Cardiac fibroblast (primary cell): ENCODE measurements around the gene PLPP7.

ENCODE experiments used
- DNase-seq, 2 donors: peaks; one replicate each; pipeline versions ENCODE4 v3.0.0 to v3.0.0-alpha.2; 2010; ENCODE audit warnings: low read depth in 2 of 2
- H3K4me3 ChIP-seq, 2 donors: replicated peaks in 1 of 2; 1 replicate in 1 of 2; 2 replicates in 1 of 2; pipeline ENCODE4 v1.5.1; 2011; ENCODE audit warnings: low read depth in 2 of 2, low read length in 2 of 2, mild to moderate bottlenecking in 2 of 2, moderate library complexity in 1 of 2
- CTCF ChIP-seq: IDR thresholded peaks from one replicate; pipeline ENCODE4 v1.5.1; 2011; ENCODE audit warnings: low read depth, mild to moderate bottlenecking, low read length, inconsistent platforms

PLPP7 gene

DNA sequence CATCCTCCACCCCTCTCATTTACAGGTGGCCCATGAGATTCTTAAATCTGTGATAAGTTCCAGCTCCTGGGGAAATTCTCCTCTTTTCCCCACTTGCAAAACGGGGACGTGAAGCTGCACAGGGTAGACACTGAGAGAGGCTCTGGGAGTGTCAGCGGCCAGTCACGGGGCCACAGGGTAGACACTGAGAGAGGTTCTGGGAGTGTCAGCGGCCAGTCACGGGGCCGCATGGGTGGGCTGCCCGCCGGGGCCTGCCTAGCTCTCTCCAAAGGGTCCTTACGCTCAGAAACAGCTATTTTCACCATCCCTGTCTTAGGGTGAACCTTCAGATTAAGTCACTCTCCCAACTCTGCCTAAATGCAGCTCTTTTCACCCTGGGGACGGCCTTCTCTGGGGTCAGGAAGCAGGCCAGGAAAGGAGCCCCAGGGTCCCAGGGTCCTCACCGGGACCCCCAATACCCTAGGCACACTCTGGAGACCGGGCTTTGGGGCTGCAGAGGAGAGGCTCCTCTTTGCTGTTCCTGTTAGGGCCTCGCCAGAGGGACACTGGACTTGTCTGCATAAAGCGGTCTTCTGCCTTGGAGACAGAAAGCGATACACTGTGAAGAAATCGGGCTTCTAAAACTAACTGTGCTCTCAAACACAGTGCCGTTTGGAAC lies 14.7 kb upstream of the PLPP7 start:
- DNase-seq: peak in 1 of 2 donors; percentile 23
- peak overlapping the region in 1 of 2 donors; percentile 19 for H3K4me3 ChIP-seq
- TF ChIP-seq CTCF: no peak

DNA sequence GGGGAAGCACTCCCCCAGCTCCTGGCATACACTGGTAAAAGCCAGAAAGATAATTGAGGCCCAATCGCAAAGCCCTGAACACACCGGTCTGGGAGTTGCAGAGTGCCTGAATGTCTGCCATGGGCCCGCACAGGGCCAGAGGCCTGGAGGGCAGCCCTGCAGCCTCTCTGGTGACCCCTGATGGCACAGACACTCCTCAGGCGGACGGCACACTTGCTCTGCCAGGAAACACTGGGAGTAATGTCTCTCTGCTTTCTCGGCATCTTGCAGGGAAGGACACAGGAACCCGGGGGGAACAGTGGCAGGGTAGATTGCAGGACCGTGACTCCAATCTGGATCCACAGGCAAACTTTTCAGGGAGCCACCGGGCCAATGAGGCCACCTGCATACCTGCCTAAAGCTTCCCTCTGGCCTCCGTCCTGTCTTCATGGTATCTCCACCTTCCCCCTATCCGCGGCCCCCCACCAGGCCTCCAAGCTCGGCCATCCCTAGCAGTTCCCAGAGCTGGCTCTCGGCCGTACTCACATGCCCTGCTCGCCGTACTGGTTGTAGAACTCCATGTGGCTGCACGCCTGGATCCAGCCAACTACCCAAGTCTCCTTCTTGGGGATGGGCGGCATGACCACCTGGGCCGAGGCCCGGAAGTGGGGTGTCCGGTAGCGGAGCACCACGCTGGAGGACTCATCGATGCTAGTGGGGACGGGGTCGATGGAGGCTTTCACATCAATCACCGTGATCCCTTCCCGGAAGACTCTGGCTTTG lies 14.0 kb upstream of the PLPP7 start:
- DNase-seq: no peak
- TF ChIP-seq CTCF: peak; percentile 4
- peak overlapping the region; percentile 14 to 15 for H3K4me3 ChIP-seq

DNA sequence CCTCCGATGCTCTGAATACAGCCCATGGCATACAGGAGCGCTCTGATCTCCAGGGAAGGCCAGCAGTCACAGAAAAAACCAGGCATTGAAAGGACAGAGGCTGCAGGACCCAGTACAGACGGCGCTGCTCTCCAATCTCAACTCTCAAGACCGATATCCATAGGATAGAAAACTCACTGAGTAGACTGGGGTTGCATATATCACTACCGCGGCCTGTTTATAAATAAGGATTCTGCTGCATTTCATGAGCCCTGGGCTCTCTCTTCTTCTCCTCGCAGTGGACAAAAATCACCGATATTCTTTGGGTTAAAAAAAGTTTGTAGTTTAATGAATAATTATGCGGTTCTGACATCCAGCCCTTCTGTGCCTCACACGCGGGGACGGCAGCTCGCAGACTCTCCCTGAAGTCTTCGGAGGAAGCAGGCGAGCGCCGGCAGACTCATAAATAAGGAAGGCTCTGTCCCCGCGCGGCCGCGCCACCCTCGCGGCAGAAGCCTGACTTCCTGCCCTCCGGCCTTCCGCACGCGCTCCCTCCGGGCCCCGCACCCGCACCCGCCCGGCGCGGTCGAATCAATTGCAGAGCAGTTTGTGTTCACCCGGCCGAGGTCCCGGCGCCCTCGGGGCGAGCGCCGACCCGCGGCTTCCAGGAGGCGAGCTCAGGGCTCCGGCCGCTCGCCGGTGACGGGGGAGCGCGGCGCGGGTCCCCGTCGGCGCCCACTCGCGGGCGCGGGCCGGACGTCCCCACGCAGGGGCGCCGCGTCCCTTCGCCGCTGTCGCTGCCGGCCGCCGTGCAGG lies 13.2 kb upstream of the PLPP7 start, which contains the start of gene FAM78A:
Gene FAM78A (minus strand): TSS at position 417 of the 795 bp plus-strand sequence. CDS start 331 bp downstream, at position 86.
- DNase-seq: peak in 1 of 2 donors; percentile 19
- TF ChIP-seq CTCF: no peak
- H3K4me3 ChIP-seq: peak within 1 kb of the TSS; percentile 15 to 41

- peak overlapping the region in 1 of 2 donors; percentile 41 for H3K4me3 ChIP-seq
- no peak for TF ChIP-seq CTCF
- DNase-seq: no peak
Observed at GRCh38 chr9:131276891-131277286, 12.6 kb upstream of the PLPP7 start.

- DNase-seq: no peak
- peak overlapping the region; percentile 15 to 41 for H3K4me3 ChIP-seq
- TF ChIP-seq CTCF: no peak
Observed at GRCh38 chr9:131277287-131277909, 12.1 kb upstream of the PLPP7 start.
